ENCODE measurements around the gene ALG14.

The ALG14 gene

GRCh38 chr1:94986783-94987182 lies 86.0 kb downstream of the ALG14 start:
- H3K27ac Mint-ChIP-seq = no peak overlapping the region

GRCh38 chr1:94983171-94983739 lies 89.5 kb downstream of the ALG14 start:
- Mint-ChIP-seq H3K27ac (no peak overlapping the region), H3K4me1 (ENCODE audit: low read depth) (peaks cover 11% of the 10 kb centered on the region), H3K9me3 (no peaks in the 10 kb centered on the region), H3K36me3 (ENCODE audit: low read depth) (no peaks in the 10 kb centered on the region), H3K4me3 (no peak overlapping the region), H3K27me3 (ENCODE audit: low read depth) (no peaks in the 10 kb centered on the region)
- no peak for DNase-seq (ENCODE audit: low spot score)

More at GRCh38 chr1:94986783-94987182, 86.0 kb downstream of the ALG14 start:
- no peaks in the 10 kb centered on the region for H3K9me3 Mint-ChIP-seq
- DNase-seq (ENCODE audit: low spot score) = no peak
- H3K36me3 Mint-ChIP-seq (ENCODE audit: low read depth) = no peaks in the 10 kb centered on the region
- no peaks in the 10 kb centered on the region for H3K4me1 Mint-ChIP-seq (ENCODE audit: low read depth)
- H3K4me3 Mint-ChIP-seq = no peak overlapping the region
- no peaks in the 10 kb centered on the region for H3K27me3 Mint-ChIP-seq (ENCODE audit: low read depth)

- peaks cover 11% of the 10 kb centered on the region for H3K4me1 Mint-ChIP-seq (ENCODE audit: low read depth)
- no peaks in the 10 kb centered on the region for H3K27me3 Mint-ChIP-seq (ENCODE audit: low read depth)
- H3K9me3 Mint-ChIP-seq = no peaks in the 10 kb centered on the region
- H3K4me3 Mint-ChIP-seq = no peak overlapping the region
- no peak for DNase-seq (ENCODE audit: low spot score)
- H3K27ac Mint-ChIP-seq = no peak overlapping the region
- no peaks in the 10 kb centered on the region for H3K36me3 Mint-ChIP-seq (ENCODE audit: low read depth)
These were observed 90.4 kb downstream of the ALG14 start for GRCh38 chr1:94982398-94982797.

- H3K27me3 Mint-ChIP-seq (ENCODE audit: low read depth) = no peaks in the 10 kb centered on the region
- H3K9me3 Mint-ChIP-seq = no peaks in the 10 kb centered on the region
- DNase-seq (ENCODE audit: low spot score) = no peak
- no peak overlapping the region for H3K4me3 Mint-ChIP-seq
- H3K4me1 Mint-ChIP-seq (ENCODE audit: low read depth) = peaks cover 11% of the 10 kb centered on the region
- no peak overlapping the region for H3K27ac Mint-ChIP-seq
- H3K36me3 Mint-ChIP-seq (ENCODE audit: low read depth) = no peaks in the 10 kb centered on the region
These were observed 91.2 kb downstream of the ALG14 start for GRCh38 chr1:94981575-94981973.

- DNase-seq (ENCODE audit: low spot score) = no peak
- H3K4me1 Mint-ChIP-seq (ENCODE audit: low read depth) = peaks cover 11% of the 10 kb centered on the region
- no peak overlapping the region for H3K27ac Mint-ChIP-seq
- H3K9me3 Mint-ChIP-seq = no peaks in the 10 kb centered on the region
- H3K27me3 Mint-ChIP-seq (ENCODE audit: low read depth) = no peaks in the 10 kb centered on the region
- H3K36me3 Mint-ChIP-seq (ENCODE audit: low read depth) = no peaks in the 10 kb centered on the region
- no peak overlapping the region for H3K4me3 Mint-ChIP-seq
These were observed 91.9 kb downstream of the ALG14 start for GRCh38 chr1:94980582-94981574.

GRCh38 chr1:94979656-94980581 lies 92.8 kb downstream of the ALG14 start:
- Mint-ChIP-seq H3K4me1 (ENCODE audit: low read depth) (peaks cover 11% of the 10 kb centered on the region), H3K9me3 (no peaks in the 10 kb centered on the region), H3K36me3 (ENCODE audit: low read depth) (no peaks in the 10 kb centered on the region), H3K27ac (no peak overlapping the region), H3K4me3 (no peak overlapping the region), H3K27me3 (ENCODE audit: low read depth) (no peaks in the 10 kb centered on the region)
- DNase-seq (ENCODE audit: low spot score) = no peak

- H3K9me3 Mint-ChIP-seq = no peaks in the 10 kb centered on the region
- DNase-seq (ENCODE audit: low spot score) = no peak
- no peak overlapping the region for H3K4me3 Mint-ChIP-seq
- no peak overlapping the region for H3K27ac Mint-ChIP-seq
- H3K36me3 Mint-ChIP-seq (ENCODE audit: low read depth) = no peaks in the 10 kb centered on the region
- no peaks in the 10 kb centered on the region for H3K27me3 Mint-ChIP-seq (ENCODE audit: low read depth)
- peaks cover 11% of the 10 kb centered on the region for H3K4me1 Mint-ChIP-seq (ENCODE audit: low read depth)
These were observed 93.6 kb downstream of the ALG14 start for GRCh38 chr1:94979131-94979530.

GRCh38 chr1:94978401-94978800 lies 94.3 kb downstream of the ALG14 start:
- Mint-ChIP-seq H3K4me3 (no peak overlapping the region), H3K27ac (no peak overlapping the region), H3K4me1 (ENCODE audit: low read depth) (peaks cover 11% of the 10 kb centered on the region), H3K9me3 (no peaks in the 10 kb centered on the region), H3K27me3 (ENCODE audit: low read depth) (no peaks in the 10 kb centered on the region), H3K36me3 (ENCODE audit: low read depth) (no peaks in the 10 kb centered on the region)
- DNase-seq (ENCODE audit: low spot score) = no peak

- H3K4me1 Mint-ChIP-seq (ENCODE audit: low read depth) = peaks cover 11% of the 10 kb centered on the region
- H3K27ac Mint-ChIP-seq = no peak overlapping the region
- DNase-seq (ENCODE audit: low spot score) = no peak
- H3K4me3 Mint-ChIP-seq = no peak overlapping the region
- no peaks in the 10 kb centered on the region for H3K27me3 Mint-ChIP-seq (ENCODE audit: low read depth)
- no peaks in the 10 kb centered on the region for H3K36me3 Mint-ChIP-seq (ENCODE audit: low read depth)
- H3K9me3 Mint-ChIP-seq = no peaks in the 10 kb centered on the region
These were observed 95.7 kb downstream of the ALG14 start for GRCh38 chr1:94976971-94977548.

GRCh38 chr1:94974824-94975223 lies 97.9 kb downstream of the ALG14 start:
- peaks cover 3% of the 10 kb centered on the region for H3K4me1 Mint-ChIP-seq (ENCODE audit: low read depth)
- DNase-seq (ENCODE audit: low spot score) = no peak
- H3K36me3 Mint-ChIP-seq (ENCODE audit: low read depth) = no peaks in the 10 kb centered on the region
- no peaks in the 10 kb centered on the region for H3K9me3 Mint-ChIP-seq
- H3K27me3 Mint-ChIP-seq (ENCODE audit: low read depth) = no peaks in the 10 kb centered on the region
- no peak overlapping the region for H3K27ac Mint-ChIP-seq
- no peak overlapping the region for H3K4me3 Mint-ChIP-seq

- H3K4me3 Mint-ChIP-seq = no peak overlapping the region
- H3K36me3 Mint-ChIP-seq (ENCODE audit: low read depth) = no peaks in the 10 kb centered on the region
- no peak overlapping the region for H3K27ac Mint-ChIP-seq
- H3K9me3 Mint-ChIP-seq = no peaks in the 10 kb centered on the region
- no peak for DNase-seq (ENCODE audit: low spot score)
- H3K4me1 Mint-ChIP-seq (ENCODE audit: low read depth) = peaks cover under 1% of the 10 kb centered on the region
- no peaks in the 10 kb centered on the region for H3K27me3 Mint-ChIP-seq (ENCODE audit: low read depth)
These were observed 98.5 kb downstream of the ALG14 start for GRCh38 chr1:94974241-94974640.

- Mint-ChIP-seq H3K36me3 (ENCODE audit: low read depth) (no peaks in the 10 kb centered on the region), H3K9me3 (no peaks in the 10 kb centered on the region), H3K4me1 (ENCODE audit: low read depth) (no peaks in the 10 kb centered on the region), H3K27me3 (ENCODE audit: low read depth) (no peaks in the 10 kb centered on the region), H3K27ac (no peak overlapping the region), H3K4me3 (no peak overlapping the region)
- DNase-seq (ENCODE audit: low spot score) = no peak
These were observed 99.3 kb downstream of the ALG14 start for GRCh38 chr1:94973309-94973922.

- no peak overlapping the region for H3K27ac Mint-ChIP-seq
- no peaks in the 10 kb centered on the region for H3K27me3 Mint-ChIP-seq (ENCODE audit: low read depth)
- no peak overlapping the region for H3K4me3 Mint-ChIP-seq
- H3K4me1 Mint-ChIP-seq (ENCODE audit: low read depth) = no peaks in the 10 kb centered on the region
- no peaks in the 10 kb centered on the region for H3K9me3 Mint-ChIP-seq
- H3K36me3 Mint-ChIP-seq (ENCODE audit: low read depth) = no peaks in the 10 kb centered on the region
- no peak for DNase-seq (ENCODE audit: low spot score)
These were observed 101.2 kb downstream of the ALG14 start for GRCh38 chr1:94971491-94971924.

Data from T-helper 2 cell treated with Interferon-gamma antibody and Interleukin-4, amounts not matched to agents 5 μg/mL and 100 μg/mL, for 36 hours (primary cell).